Measurements from ENCODE around the gene FMNL2.
"Not testable (repeated sequence)": the region's sequence is repeated elsewhere in the genome, so short reads cannot be mapped to it uniquely, and the experiment has no call there.

The FMNL2 gene

DNA sequence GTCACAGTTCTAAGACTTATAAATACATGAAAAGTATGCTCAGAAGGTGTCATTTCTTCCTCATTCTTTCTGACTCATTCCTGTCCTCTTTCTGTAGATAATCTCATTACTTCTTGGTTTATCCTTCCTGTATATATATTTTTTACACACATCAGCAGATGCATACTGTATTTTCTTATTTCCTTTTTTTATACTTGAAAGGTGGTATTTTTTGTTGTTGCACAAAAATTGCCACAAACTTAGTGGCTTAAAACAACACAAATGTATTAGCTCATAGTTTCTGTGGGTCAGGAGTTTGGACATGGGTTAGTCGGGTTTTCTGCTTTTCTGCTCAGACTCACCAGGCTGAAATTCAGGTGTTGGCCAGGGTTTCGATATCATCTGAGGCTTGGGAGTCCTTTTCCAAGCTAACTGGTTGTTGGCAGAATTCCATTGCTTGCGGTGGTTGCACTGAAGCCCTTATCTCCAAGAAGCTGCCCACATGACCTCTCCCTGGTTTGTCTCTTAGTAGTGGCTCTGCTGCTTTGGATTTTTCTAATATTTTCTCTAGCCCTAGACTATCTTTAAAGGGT, 162.6 kb downstream of the FMNL2 start:
- no peak for DNase-seq (ENCODE audit: low read depth)

GRCh38 chr2:152499331-152499816, 164.4 kb downstream of the FMNL2 start:
- no peak for DNase-seq (ENCODE audit: low read depth)

- no peak for DNase-seq (ENCODE audit: low read depth)
These were observed 165.1 kb downstream of the FMNL2 start for GRCh38 chr2:152499896-152500735.

- DNase-seq (ENCODE audit: low read depth): no peak
These were observed 165.8 kb downstream of the FMNL2 start for GRCh38 chr2:152500772-152501171.

GRCh38 chr2:152501666-152502065, 166.7 kb downstream of the FMNL2 start:
- DNase-seq (ENCODE audit: low read depth): no peak

DNA sequence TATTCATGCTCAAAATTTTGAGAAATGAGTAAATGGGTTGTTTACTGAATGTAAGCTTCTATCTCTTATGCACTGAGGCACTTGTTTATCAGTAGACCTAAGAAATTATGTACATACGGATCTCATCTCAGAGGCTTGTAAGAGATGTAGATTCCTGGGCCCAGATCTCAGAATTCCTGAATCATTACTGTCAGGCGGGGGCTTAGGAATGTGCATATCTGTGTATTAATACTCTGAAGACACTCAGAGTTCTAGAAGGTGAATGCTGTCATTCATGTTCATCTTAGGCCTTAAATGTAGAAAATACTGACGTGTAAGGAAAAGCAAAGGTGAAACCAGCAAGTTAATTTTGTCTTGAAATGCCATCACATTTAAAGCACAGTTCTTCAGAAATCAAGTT, 169.6 kb downstream of the FMNL2 start:
- no peak for DNase-seq (ENCODE audit: low read depth)

GRCh38 chr2:152505495-152505906, 170.5 kb downstream of the FMNL2 start:
- no peak for DNase-seq (ENCODE audit: low read depth)

GRCh38 chr2:152506843-152507242, 171.9 kb downstream of the FMNL2 start:
- peak; percentile 1 for DNase-seq (ENCODE audit: low read depth)

DNA sequence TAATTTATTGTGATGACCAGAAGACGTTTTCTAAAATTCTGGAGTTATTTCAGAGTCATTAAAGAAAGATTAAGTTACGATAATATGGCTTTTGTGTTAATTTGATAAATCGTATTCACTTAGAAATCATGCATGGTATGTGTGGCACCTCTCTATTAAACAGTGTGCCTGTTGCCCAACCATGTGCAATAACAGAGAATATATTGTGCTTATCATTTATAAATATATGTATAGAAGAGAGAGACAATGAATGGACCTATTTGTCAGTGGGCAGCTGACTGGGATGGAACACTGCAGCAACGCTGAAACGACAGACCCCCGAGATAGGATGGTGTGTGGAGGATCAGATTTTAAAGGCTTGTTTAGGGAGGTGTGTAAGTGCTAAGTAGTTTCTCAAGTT, 172.9 kb downstream of the FMNL2 start:
- no peak for DNase-seq (ENCODE audit: low read depth)

- no peak for DNase-seq (ENCODE audit: low read depth)
These were observed 173.5 kb downstream of the FMNL2 start for GRCh38 chr2:152508446-152508845.

DNA sequence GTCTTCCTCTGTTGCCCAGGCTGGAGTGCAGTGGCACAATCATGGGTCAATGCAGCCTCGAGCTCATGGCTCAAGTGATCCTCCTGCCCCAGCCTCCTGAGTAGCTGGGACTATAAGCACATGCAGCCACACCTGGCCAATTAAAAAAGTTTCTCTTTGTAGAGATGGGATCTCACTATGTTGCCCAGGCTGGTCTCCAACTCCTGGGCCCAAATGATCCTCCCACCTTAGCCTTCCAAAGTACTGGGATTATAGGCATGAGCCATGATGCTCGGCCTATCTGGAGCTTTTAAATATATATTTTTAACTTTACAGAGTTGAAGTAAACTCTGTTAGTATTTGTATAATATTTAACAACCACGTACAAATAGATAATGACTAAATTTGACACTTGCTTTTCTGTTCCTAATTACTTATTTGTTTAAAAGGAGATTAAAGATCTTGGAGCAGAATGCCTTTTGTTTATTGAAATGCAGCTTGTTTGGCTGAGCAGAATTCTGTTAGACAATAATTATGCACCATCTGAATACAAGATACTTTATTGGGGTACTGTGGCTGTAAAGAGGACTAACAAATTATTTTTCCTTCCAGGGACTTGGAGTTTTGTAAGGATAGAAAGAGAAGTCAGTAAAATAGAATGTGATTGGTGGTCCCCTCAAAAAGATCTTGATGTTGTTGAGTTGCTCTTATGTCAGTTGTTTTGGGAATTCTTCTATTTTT, 175.0 kb downstream of the FMNL2 start:
- DNase-seq (ENCODE audit: low read depth): no peak

GRCh38 chr2:152510621-152511020, 175.6 kb downstream of the FMNL2 start:
- no peak for DNase-seq (ENCODE audit: low read depth)

GRCh38 chr2:152511981-152512380, 177.0 kb downstream of the FMNL2 start:
- DNase-seq (ENCODE audit: low read depth): no peak

DNA sequence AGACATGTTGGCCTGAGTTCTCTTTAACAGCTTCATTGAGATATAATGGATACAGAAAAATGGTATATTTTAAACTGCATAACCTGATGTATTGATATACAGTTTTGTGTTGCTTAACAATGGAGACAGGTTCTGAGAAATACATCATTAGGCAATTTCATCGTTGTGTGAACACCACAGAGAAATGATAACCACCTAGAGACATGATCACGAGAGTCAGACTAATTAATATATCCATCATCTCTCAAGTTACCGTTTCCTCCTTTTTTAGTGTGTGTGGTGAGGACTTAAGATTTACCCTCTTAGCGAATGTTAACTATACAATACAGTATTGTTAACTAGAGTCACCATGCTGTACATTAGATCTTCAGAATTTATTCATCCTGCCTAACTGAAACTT, 178.1 kb downstream of the FMNL2 start:
- no peak for DNase-seq (ENCODE audit: low read depth)

DNA sequence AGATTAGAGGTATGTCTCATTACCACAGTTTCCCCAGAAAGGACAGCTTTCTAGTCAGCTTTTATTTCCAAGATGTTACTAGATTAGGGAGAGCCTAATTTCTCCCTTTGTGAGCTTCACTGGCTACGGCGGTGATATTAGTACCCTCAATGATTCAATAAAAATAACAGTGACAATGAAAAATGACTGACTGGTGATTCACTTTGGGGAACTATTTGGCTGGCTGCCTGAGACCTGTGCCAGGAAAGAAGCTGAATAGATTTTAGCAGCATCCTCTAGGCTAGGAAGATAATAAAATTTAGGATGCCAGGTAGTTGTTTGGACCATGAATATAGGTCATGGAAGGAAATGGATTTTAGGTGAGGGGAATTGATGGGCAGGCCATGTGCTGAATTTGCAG, 178.7 kb downstream of the FMNL2 start:
- no peak for DNase-seq (ENCODE audit: low read depth)

DNA sequence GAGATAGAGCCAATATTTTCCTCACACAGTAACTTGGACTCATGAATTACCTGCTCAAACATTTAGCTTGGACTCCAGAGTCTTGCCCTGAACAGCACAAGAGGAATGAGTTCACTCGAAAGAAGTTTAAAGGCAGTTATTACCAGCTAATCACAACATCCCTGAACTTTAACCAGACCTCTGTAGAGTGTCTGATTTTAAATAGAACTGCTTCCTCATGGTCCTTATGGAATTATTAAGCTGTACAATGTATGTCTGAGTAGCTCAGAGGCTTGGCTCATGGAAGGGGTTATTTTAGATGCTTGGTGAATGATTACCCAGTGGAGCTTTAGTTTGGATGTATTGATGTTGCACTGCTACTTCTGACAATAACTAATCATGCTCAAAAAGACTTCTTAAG, 183.1 kb downstream of the FMNL2 start:
- no peak for DNase-seq (ENCODE audit: low read depth)

GRCh38 chr2:152518641-152519580, 183.9 kb downstream of the FMNL2 start:
- no peak for DNase-seq (ENCODE audit: low read depth)

GRCh38 chr2:152519581-152519952, 184.6 kb downstream of the FMNL2 start:
- no peak for DNase-seq (ENCODE audit: low read depth)

GRCh38 chr2:152520759-152521158, 185.8 kb downstream of the FMNL2 start:
- no peak for DNase-seq (ENCODE audit: low read depth)

DNA sequence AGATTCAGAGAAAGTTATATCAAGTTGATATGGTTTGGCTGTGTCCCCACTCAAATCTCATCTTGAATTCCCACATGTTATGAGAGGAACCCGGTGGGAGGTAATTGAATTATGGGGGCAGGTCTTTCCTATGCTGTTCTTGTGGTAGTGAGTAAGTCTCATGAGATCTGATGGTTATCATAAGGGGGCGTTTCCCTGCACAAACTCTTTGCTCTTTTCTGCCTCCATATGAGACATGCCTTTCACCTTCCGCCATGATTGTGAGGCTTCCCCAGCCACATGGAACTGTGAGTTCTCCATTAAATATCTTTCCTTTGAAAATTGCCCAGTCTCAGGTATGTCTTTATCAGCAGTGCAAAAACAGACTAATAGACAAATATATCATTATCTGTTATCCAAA, 187.5 kb downstream of the FMNL2 start:
- not testable (repeated sequence) for DNase-seq (ENCODE audit: low read depth)

DNA sequence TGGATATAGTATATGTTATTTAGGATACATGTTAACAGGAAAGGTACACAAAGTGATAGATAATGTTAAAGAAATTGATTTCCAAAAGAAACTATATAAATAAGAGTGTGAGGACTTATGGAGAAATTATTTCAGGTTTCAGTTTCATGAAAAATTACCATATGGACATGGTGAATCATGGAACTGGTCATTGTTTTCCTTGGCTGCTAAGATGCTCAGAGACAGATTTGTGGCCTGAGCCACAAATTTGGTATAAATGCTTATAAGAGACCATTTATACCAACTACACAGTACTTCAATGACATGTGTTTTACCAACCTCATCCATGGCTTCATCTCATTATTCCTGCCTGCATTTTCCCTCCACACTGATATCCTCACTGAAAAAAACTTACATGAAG, 188.1 kb downstream of the FMNL2 start:
- DNase-seq (ENCODE audit: low read depth): no peak

GRCh38 chr2:152525277-152525838, 190.4 kb downstream of the FMNL2 start:
- no peak for DNase-seq (ENCODE audit: low read depth)
